PC-3 (cell line): ENCODE data around the gene EMILIN2.

Experiments used
- CTCF ChIP-seq: fragments of 300-600 bp; sonication (generic); conservative IDR thresholded peaks from 2 replicates; pipeline ENCODE4 v1.5.1; 2017; ENCODE audit warnings: antibody characterized with exemption, low read depth, mild to moderate bottlenecking, low read length
- EZH2 ChIP-seq: fragments of 300-600 bp; sonication (generic); IDR thresholded peaks from one replicate; pipeline ENCODE4 v1.6.1; 2017; ENCODE audit warnings: antibody characterized with exemption, mild to moderate bottlenecking, low read length; ENCODE audit not compliant: unreplicated experiment

GRCh38 chr18:2818281-2818680 is 28.5 kb upstream of the EMILIN2 start:
- TF ChIP-seq EZH2 (no peak), CTCF (no peak)
